Fibroblast of the conjunctiva (primary cell): ENCODE data around the gene SELENOO.

Source experiments
- DNase-seq: peaks from one replicate; pipeline ENCODE4 v3.0.0-alpha.2; 2010; ENCODE audit warnings: low read depth

The SELENOO gene

DNA sequence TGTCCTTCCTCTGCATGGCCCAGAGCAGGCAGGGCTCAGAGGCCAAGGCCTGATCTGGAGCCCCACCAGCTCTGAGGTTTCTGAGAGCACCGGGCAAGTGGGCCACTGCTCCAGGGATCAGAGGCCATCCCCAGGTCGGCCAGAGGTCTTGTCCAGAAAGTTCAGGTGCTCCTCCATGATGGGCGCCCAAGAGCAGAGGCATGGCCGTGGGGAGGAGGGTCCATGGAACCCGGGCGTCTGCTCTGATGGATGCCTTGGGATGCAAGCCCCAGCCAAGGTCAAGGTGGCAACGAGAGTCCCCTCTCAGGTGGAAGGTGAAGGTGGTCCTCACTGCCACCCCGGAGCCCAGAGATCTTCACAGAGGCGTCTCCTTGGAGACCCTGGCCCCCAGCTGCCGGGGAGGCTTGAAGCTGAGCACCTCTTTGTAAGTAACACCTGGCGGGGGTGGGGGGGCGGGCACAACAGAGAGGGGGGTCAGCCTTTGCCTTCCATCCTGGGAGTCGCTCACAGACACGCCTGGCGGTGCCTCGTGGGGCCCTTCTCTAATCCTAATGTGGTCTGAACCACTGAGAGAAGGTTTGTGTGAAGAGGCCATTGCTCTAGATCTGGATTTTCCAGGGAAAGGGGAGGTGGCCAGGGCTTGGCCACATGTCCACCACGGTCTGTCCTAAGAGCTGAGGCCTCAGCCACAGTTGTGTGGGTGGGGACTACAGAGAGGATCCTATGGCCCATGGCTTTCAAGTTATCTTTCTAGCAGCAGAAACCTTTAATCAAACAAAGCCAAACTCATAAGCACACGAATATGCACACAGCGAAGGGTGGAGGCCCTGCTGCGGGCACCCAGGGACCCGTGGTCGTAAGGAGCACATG lies 52.5 kb downstream of the SELENOO start:
- no peak for DNase-seq

DNA sequence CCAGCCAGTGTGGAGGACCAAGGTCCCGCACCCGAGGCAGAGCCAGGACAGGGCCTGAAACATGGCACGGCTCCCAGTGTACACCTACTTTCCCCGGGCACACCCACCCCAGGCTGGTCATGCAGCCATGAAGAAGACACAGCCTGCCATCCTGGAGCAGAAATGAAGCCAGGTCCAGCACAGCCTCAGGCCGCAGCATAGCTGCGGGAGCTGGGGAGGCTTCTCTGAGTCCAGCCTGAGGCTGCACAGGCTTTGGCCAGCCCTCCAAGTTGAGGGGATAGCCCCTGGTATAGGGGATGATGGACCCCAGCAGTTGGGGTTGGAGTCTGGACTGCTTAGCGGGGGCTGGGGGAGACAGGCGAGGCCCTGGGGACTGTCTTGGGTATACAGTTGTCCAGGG lies 53.1 kb downstream of the SELENOO start:
- no peak for DNase-seq

DNA sequence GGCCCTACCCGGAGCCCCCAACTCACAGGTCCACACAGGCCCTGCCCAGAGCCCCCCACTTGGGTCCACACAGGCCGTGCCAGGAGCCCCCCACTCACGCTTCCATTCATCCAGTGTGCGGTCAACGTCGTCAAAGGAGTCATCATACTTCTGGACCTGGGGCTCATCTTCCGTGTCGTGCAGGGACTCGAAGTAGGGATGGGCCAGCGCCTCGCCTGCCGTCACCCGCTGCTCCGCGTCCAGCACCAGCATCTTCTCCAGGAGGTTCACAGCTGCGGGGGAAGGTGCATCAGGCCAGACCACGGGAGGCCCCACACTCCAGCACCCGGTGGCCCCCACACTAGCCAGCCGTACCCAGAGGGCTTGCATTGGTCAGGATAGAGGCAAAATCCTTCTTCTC lies 54.3 kb downstream of the SELENOO start:
- no peak for DNase-seq

DNA sequence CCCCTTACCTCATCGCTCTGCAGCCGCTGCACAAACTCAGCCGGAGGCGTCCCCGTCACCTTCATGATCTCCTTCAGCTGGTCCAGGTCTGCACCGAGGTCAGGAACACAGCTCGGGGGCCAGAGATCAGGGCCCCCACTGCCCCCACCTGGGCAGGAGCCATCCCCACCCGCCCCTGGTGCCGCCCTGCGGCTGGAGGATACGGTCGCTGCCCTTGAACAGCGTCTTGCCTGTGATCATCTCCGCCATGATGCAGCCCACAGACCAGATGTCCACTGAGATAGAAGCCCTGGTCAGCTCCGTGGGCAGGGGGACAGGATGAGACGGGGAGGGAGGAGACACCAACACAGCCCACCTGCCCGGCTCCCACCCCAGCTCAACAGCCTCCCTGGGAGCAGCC lies 54.8 kb downstream of the SELENOO start:
- DNase-seq = no peak

DNA sequence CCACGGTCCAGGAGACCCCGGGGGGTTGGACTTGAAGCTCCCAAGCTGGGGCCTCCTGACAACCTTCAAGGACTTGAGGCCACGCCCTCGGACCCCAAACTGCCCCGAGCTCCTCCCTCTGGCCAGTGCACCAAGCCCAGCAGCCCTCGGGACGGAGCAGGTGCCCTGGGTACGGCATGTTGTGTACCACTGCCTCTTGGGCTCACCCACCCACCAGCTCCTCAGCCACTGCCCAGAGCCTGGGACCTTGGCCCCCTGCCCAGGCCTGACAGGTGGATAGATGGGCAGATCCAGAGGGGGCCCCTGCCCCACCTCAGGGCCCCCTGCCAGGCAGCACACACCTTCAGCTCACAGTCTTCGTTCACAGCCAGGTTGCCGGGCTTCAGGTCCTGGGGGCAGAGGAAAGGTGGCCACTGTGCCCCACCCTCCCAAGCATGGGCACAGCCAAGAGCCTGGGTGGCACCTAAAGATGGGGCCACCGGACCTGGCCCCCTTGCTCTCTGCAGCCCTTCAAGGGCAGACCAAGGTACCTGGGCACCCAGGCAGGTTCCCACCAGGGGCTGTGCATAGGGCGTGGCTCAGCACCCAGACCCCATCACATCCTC lies 55.5 kb downstream of the SELENOO start:
- DNase-seq = no peak

DNA sequence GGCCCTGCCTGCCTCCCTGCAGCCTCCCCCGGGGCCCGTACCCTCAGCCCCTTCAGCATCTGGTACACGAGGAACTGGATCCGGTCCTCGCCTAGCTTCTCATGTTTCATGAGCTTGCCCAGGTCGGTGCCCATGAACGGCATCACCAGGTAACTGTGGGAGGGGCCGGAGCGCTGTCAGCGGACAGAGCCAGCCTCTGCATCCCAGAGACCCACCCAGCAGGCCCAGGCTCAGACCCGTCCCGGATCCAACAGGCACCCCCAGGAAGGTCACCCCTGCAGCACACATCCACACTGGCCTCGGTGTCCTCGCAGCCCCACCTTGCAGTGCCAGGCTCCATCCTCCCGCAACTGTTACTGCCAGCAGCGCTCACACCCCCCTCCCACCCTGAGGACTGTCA lies 56.2 kb downstream of the SELENOO start:
- no peak for DNase-seq

DNA sequence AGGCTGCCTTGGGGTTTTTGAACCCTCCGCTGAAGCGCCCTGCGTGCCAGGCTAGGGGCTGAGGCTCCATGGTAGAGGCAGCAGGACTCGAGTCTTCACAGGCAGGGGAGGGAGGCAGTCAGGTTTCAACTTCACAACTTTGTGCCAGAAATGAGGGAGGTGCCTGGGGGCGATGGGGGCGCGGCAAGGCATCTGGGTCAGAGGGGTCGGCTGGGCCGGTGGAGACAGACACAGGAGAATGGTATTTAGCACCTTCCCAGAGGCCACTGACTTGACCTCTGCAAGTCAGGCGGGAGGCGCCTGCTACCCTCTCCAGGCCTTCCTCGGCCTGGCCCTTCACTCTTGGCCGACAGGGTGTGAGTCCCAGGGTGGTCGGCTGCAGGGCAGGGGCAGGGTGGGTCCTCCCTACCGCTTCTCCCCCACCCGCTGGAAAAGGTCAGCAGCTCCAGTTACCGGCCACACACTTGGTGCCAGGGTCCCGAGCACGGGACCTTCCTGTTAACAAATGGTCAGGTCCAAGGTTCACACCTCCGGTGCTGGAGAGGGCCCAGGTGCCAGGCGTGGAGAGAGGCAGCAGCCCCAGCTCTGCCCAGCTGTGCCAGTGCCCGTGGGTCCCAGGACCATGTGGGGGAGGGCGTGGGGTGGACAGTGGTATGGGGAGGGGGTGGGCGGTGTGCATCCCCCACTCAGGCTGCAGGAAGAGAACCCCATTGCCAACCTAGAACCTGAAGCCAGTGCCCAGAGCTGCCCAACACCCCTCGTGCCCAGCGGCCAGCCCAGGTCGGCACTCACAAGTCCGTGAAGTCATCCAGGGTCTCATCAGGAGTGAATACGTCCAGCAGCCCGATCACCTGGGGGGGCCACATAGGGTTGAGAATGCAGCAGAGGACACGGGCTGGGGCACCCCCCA lies 56.9 kb downstream of the SELENOO start:
- no peak for DNase-seq

DNA sequence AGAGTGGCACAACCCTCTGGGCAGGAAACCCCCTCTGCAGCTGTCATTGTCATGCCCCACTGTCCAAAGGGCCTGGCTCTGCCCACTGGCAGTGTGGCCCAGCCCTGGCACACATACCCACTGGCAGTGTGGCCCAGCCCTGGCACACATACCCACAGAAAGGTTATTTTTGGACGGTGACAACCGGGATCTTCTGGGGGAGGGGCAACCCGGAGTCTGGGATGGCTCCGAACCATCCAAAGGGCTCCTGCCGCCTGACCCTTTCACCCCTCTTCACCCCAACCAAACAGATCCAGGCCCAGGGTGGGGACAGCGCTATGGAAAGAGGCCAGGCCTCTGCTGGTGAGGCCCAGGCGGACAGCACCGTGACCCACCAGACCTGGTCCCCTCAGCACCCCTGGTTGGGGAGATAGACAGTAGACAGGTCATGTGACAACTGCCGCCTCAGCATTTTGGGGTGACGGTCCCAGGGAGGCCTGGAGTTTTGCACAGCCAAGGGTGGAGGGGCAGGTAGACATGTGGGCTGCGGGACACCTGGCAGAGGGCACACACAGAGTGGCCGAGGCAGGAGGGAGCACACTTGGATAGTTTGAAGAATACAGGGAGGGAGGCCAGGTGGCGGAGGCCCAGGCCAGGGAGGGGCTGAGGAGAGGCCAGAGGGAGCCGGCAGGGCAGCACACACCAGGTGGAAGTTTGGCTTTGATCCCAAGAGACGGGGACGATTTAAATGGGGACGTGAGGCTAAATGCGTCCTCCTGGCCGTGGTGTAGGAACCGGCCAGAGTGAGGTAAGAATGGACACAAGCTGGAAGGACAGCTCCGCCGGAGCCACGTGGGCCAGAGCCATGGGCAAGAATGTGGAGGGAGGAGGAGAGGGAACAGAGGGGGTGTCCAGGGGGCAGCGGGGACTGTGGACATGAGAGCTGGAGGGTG lies 57.8 kb downstream of the SELENOO start:
- no peak for DNase-seq

DNA sequence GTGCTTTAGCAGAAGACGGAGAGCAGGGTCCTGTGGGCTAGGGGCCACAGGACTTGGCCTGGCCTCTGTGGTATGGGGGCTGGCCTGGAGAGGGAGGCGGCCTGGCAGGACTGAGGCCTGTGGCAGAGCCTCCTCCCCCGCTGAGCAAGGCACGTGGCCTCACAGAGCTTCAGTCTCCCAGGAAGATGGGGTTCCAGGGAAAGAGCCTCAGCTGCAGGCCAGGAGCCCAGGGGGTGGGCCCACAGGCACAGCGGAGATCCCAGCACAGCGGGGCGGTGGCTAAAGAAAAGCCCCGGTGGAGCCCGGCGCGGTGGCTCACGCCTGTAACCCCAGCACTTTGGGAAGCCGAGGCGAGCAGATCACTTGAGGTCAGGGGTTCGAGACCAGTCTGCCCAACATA lies 58.5 kb downstream of the SELENOO start:
- no peak for DNase-seq

DNA sequence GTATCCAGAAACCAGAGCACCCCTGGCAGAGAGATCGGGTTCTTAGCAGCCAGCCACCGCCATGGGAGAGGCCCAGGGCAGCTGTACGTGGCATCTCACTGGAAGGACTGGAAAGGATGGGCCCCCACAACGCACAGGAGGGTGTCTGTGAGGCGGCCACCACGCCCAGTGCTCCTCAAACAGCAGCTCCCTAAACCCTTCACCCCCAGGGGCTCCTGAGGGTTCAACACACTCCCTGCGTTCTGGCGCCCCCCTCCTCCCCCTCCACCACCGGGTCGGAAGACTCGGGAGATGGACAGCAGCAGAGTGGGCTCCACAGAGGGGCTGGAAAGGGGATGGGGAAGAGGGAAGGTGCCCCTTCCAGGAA lies 59.6 kb downstream of the SELENOO start:
- no peak for DNase-seq

DNA sequence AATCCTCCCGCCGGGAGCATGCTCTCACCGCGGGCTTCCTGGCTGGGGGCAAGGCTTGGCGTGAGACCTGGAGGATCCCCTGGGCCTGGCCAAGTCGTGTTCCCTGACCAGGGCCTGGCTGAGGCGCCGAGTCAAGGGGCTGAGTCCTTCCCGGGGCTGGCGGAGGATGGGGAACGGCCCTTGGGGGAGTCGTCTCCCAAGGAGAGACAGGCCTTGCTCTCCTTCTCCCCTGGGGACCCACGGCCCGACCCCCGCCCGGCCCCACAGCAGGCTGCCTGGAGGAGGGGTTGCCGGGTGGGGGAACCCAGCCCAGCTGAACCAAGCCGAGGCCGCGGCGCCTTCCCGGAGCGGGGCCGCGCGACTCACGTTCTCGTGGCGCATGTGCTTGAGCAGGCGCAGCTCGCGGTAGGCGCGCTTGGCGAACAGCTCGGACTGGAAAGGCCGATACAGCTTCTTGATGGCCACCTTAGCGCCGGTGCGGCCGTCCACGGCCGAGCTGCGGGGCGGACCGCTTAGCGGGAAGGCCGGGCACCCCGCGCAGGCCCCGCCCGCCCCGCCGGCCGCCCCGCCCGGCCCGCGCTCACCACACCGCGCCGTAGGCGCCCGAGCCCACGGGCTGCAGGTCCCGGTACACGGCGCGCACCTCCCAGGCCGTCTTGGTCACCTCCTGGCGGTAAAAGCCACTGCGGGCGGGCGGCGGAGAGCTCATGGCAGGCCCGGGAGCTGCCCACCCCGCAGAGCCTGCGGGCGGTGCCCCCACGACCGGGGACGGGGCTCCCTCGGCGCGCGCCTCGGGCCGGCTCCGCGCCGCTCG lies 60.2 kb downstream of the SELENOO start:
- no peak for DNase-seq

DNA sequence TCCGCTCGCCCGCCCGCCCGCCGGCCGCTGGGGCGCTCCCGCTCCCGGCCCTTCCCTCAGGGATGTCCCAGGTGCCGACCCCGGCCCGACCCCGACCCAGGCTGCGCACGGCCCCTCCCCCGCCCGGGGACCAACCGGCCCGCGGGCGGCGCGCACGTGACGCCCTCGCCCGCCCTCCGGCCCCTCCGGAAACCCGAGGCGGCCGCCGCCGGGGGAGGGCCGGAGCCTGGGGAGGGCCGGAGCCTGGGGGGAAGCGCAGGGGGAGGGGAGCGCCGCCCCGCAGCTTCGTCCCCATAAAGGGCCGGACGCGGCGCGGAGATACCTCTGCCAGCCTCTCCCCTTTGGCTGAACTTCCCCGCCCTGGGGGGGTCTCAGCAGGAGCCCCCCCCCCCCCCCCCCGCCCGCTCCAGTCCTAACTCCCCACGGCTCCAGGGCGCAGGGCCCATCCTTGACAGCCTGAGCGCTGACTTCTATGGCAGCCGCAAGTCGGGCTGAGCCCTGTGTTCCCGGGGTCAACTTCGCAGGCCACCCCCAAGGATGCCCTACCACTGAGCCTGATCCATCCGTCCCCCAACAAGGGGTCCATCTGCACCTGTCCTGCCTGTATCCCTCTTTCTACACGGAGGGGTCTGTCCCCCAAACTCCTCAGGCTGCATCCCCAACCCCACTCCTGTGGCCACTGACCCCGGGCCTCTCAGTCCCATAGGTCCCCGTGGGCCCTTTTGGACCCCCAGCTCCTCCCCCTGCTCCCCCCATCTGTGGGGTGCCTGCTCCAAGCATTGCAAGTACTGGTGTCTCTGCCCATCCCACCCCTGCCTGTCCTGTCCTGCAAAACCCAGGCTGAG lies 61.0 kb downstream of the SELENOO start, which contains the start of gene MAPK12:
MAPK12 (minus strand) TSS at position 69 of the 845 bp plus-strand sequence. CDS start 174 bp downstream, outside the sequence.
- no peak for DNase-seq

DNA sequence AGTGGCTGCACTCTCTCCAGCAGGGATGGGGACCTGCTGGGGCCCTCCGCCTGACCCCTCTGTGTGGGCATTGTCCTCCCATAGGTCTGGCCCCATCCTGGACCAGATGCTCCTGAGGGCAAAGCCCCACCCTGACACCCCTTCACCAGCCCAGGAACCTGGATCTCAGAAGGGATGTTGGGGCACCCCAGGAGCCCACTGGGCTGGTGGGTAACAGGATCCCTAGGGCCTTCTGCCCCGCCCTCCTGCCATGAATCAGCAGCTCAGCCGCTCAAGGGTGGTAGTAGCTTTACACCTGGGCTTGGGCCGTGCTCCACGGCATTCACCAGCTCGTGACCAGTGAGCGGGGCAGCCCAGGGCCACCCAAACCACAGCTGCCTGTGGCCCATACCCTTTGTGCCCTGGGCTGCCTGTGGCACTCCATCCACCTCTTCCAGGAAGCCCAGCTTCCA lies 61.7 kb downstream of the SELENOO start:
- no peak for DNase-seq

DNA sequence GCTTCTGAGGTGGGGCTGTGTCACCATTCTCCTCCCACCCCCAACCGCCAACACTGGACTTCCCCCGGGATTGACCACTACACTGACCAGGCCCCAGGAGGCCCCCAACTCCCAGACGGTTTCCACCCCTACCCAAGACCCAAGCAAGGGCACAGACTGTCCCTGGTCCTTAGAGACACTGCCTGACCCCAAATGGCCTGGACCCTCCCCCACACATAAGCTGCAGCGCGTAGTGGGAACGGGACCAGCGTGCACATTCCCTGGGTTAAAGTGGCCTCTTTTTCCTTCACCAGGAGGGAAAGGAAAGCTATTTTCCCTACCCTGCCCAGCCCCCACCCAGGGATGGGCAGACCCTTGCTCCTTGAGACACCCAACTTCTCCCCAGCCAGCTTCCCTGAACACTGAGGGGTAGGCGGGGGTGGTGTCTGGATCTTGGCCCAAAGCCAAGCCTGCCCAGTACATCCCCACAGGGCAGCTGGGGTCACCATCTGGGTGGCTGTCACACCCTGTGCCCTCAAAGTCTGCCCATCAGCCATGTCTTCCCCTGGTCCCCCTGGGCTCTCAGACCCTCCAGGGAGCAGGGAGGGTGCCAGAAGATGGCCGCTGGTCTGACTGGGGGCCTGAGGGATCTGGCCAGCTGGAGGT lies 62.3 kb downstream of the SELENOO start:
- DNase-seq = no peak

DNA sequence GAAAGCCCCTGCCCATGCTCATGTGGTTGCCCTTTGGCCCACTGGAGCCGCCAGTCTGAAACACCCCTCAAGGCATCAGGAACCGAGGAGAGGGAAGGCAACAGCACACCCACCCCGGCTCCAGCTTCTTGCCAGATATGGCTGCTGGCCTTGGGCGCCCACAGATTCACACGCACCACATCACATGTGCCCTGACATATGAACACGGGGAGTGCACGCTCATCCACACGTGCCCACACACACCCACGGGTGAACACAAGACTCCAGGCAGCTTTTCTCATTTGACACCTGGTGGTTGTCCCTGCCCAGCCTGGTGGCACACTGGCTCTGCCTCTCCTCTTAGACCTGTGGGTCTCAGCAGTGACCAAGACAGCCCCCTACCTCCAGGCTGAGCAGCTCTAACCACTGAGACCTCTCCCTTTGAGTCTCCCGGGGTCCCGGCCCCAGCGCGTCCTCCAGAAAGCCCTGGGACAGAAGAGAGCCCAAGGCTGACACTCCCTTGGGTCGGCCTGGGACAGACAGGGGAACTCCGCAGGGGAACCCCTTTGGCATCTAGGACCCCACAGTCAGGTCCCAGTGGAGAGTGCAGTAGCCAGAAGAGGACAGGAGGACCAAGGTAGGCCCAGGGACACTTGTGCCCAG lies 63.4 kb downstream of the SELENOO start:
- no peak for DNase-seq

DNA sequence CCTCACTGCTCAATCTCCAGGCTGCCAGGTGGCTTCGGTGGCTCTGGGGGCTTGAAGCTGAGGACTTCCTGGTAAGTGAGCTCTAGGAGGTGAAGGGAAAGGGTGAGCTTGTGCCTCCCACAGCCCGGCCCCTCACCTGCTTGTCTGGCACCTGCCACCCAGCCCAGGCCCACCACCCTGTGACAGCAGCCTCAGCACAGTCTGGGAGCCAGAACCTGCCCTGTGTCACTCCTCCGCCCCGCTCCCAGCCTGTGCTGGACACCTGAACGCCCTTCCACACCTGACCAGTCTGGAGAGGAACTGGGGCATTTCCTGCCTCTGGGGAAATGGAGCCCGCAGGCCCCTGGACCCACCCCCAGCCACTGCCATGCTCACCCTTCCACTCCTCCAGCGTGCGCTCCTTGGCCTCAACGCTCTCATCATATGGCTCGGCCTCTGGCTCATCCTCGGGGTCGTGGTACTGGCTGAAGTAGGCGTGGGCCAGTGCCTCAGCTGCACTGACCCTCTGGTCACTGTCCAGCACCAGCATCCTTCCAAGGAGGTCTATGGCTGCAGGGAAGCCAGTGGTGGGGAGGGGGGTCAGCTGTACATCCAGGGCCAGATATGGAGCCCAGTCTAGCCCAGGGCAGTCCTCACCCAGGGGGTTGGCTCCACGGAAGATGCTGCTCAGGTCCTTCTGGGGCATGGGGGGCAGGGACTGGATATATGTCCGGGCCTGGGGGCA lies 64.3 kb downstream of the SELENOO start:
- no peak for DNase-seq

DNA sequence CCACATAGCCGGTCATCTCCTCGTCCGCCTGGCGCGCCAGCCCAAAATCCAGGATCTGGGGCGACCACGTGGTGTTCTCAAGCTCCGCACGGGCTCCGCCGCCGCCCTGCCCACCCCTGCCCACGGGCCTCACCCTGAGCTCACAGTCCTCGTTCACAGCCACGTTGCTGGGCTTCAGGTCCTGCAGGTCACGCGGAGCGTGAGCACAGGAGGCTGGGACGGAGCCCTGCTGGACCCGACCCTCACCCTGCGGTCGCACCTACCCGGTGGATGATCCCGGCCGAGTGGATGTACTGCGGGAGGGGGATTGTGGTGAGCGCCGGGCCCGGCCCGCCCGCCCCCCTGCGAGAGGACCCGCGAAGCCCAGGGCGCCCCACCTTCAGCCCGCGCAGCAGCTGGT lies 66.2 kb downstream of the SELENOO start:
- DNase-seq = no peak
